ENCODE data around the gene BYSL. TPM values are rescaled to one million over a fixed set of nuclear protein-coding genes. Genes with fewer than 3 reads are reported as not detected.

The BYSL gene
- total and polyA plus RNA-seq, 10 of the 15 experiments (the other 5 are each of a cell fraction or from before 2014, with no cell fraction given) = 12.6 to 51.1 (median 33.0) TPM

GRCh38 chr6:41935685-41936072 lies 14.4 kb downstream of the BYSL start:
- Histone ChIP-seq H3K4me1 (ENCODE audit: control insufficient read depth, insufficient read depth, low read length) (peaks cover 43% of the 10 kb centered on the region), H3K4me3 (no peak overlapping the region), H2AFZ (ENCODE audit: control insufficient read depth, low read depth, low read length) (no peak overlapping the region), H3K4me2 (ENCODE audit: control insufficient read depth, insufficient read depth) (peak overlapping the region; percentile 28), H4K20me1 (ENCODE audit: control insufficient read depth, insufficient read depth) (peaks cover 2% of the 10 kb centered on the region; the same call in 1 of the 2 replicates), H3K9ac (ENCODE audit: control insufficient read depth, insufficient read depth, low read length) (peak overlapping the region; percentile 13; the same call in 1 of the 2 replicates), H3K27me3 (replicated peaks in 1 of 2; ENCODE audit: control insufficient read depth in 2 of 2, insufficient read depth in 2 of 2, low read length in 1 of 2) (no peaks in the 10 kb centered on the region), H3K9me3 (replicated peaks; ENCODE audit: control insufficient read depth, insufficient read depth, low read length) (no peaks in the 10 kb centered on the region), H3K79me2 (ENCODE audit: control insufficient read depth, insufficient read depth, low read length) (peaks cover 26% of the 10 kb centered on the region), H3K27ac (ENCODE audit: control insufficient read depth, insufficient read depth) (peak overlapping the region; percentile 60), H3K36me3 (ENCODE audit: control insufficient read depth in 2 of 2, insufficient read depth in 2 of 2, low read length in 1 of 2) (peaks cover 26 to 29% of the 10 kb centered on the region in 2 experiments)
- RAD21 ChIA-PET (ENCODE audit: unreplicated experiment) = interaction anchor here (1.0 to 3.4 kb wide), 7 partner anchors 9 to 230 kb away, joined by 3 to 24 read pairs (median 4); partner anchors contain the start of genes BYSL and MED20
- SMC1A ChIA-PET (ENCODE audit: uncharacterized antibody, unreplicated experiment) = interaction anchor here (0.8 to 12.4 kb wide), 6 partner anchors 33 to 134 kb away, joined by 3 to 138 read pairs (median 3); partner anchors contain the start of genes TAF8 and USP49
- CTCF ChIA-PET = interaction anchor here (0.7 to 13.2 kb wide), 19 partner anchors 12 to 279 kb away, joined by 3 to 193 read pairs (median 5); partner anchors contain the start of genes BYSL, MED20 and TOMM6
- no peak for DNase-seq (ENCODE audit: low read depth, low spot score)
- in situ Hi-C loops (cut with MboI) (loop anchor here (10.0 kb wide), 1 partner anchor 109 kb away; no protein-coding TSS in a partner anchor), intact Hi-C loops (cut with micrococcal nuclease; ENCODE audit: unreplicated experiment) (loop anchor here (1.0 to 2.0 kb wide), 4 partner anchors 39 to 149 kb away; partner anchors contain the start of gene TOMM6)
- WGBS (ENCODE audit: insufficient coverage, insufficient replicate concordance, low lambda C conversion rate, missing lambda C conversion rate) = 21% methylated on average over 8 of the region's 8 CpGs
- FAIRE-seq = no peak
- POLR2A ChIA-PET = interaction anchor here (0.6 kb wide), 2 partner anchors 9 to 609 kb away, joined by 3 to 4 read pairs; no protein-coding TSS in a partner anchor
- peak; percentile 32; the same call in 1 of the 2 replicates for TF ChIP-seq POLR2AphosphoS5 (IDR thresholded peaks at IDR 0.05; ENCODE audit: low read length)
- TF ChIP-seq POLR2A (IDR thresholded peaks at IDR 0.05; ENCODE audit: low read depth, low read length) = peak; percentile 33; the same call in 1 of the 2 replicates
- no peak for TF ChIP-seq SUZ12 (IDR thresholded peaks at IDR 0.05; ENCODE audit: unreplicated experiment)
- no peak for TF ChIP-seq PML (IDR thresholded peaks at IDR 0.05; ENCODE audit: low read length)
- no peak for TF ChIP-seq MEF2A (IDR thresholded peaks at IDR 0.05; ENCODE audit: insufficient read depth, low read depth, low read length)
- no peak for TF ChIP-seq IKZF2 (IDR thresholded peaks at IDR 0.05)
- TF ChIP-seq POLR2AphosphoS2 (IDR thresholded peaks at IDR 0.05; ENCODE audit: low read depth, low read length) = no peak
- no peak for TF ChIP-seq USF1 (IDR thresholded peaks at IDR 0.05; ENCODE audit: borderline replicate concordance, extremely low read length, insufficient read depth, low read depth, low read length)
- no peak for TF ChIP-seq ELK1 (IDR thresholded peaks at IDR 0.05; ENCODE audit: low read depth, low read length)
- TF ChIP-seq EZH2 (IDR thresholded peaks at IDR 0.05; ENCODE audit: borderline replicate concordance, control insufficient read depth, low read depth, low read length) = no peak
- TF ChIP-seq SPI1 (IDR thresholded peaks at IDR 0.05; ENCODE audit: borderline replicate concordance, insufficient read depth, low read depth, low read length) = no peak
- TF ChIP-seq HDAC6 (IDR thresholded peaks at IDR 0.05; ENCODE audit: unreplicated experiment) = no peak
- ATAC-seq = peak; percentile 21; the same call in 2 of the 3 replicates
- no TSS peak for BruUV-seq (replicated peaks)

Data from GM12878 (cell line).